Measurements from ENCODE around the gene TSPAN18. TPM values are rescaled to one million over a fixed set of nuclear protein-coding genes. Genes with fewer than 3 reads are reported as not detected.
"Not testable (repeated sequence)": the region's sequence is repeated elsewhere in the genome, so short reads cannot be mapped to it uniquely, and the experiment has no call there.

Gene TSPAN18
- polyA plus RNA-seq, 1 of the 3 experiments (the other 2 are of a cell fraction): 0.72 TPM

DNA sequence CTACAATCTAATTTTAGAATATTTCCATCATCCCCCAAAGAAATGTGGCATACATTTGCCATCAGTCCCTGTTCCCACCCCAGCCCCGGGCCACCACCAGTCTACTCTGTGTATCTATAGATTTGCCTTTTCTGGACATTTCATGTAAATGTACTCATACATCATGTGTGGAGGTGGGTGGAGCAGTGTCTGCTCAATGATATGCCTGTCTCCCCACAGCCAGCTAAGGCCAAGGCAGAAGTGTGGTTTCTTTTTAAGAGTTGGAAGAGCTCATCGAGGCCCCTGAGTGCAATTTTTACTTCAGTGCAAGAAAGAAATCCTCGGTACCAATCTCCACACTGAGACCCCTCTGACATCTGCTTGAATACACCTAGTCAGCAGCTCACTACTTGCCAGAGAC is 143.4 kb downstream of the TSPAN18 start:
- Histone ChIP-seq H3K9me2 (no peaks in the 10 kb centered on the region), H3K4me3 (ENCODE audit: low read depth in 2 of 2, low read length in 1 of 2) (no peak overlapping the region), H3K4me2 (peak overlapping the region; percentile 4; the same call in 1 of the 2 replicates), H3K27me3 (ENCODE audit: insufficient read depth) (no peaks in the 10 kb centered on the region), H3K79me2 (ENCODE audit: insufficient read depth) (no peaks in the 10 kb centered on the region), H4K20me1 (ENCODE audit: insufficient read depth) (no peaks in the 10 kb centered on the region), H3K27ac (ENCODE audit: low read depth in 2 of 2, low read length in 1 of 2) (peak overlapping the region in 1 of 2 experiments; percentile 29; a peak in 1 of 4 replicates), H3K9ac (no peak overlapping the region), H3K36me3 (replicated peaks in 1 of 2; ENCODE audit: control insufficient read depth in 1 of 2, insufficient read depth in 2 of 2, low read length in 1 of 2) (no peaks in the 10 kb centered on the region), H3K4me1 (ENCODE audit: control insufficient read depth in 1 of 2, insufficient read depth in 2 of 2, low read depth in 1 of 2, low read length in 1 of 2) (peaks cover 0 to 67% of the 10 kb centered on the region in 2 experiments; a peak in 2 of 4 replicates), H2AFZ (ENCODE audit: low read depth) (no peak overlapping the region), H3F3A (replicated peaks; ENCODE audit: insufficient read depth) (no peaks in the 10 kb centered on the region), H3K9me3 (no peaks in the 10 kb centered on the region)
- ChIA-PET POLR2A (no interaction called here), CTCF (interaction anchor here (0.8 to 1.9 kb wide), 6 partner anchors 10 to 248 kb away, joined by 3 to 6 read pairs (median 3); no protein-coding TSS in a partner anchor)
- DNase-seq: no peak
- TF ChIP-seq TEAD4 (IDR thresholded peaks at IDR 0.05; ENCODE audit: borderline replicate concordance, insufficient read depth): no peak
- TF ChIP-seq, protein P1, sequence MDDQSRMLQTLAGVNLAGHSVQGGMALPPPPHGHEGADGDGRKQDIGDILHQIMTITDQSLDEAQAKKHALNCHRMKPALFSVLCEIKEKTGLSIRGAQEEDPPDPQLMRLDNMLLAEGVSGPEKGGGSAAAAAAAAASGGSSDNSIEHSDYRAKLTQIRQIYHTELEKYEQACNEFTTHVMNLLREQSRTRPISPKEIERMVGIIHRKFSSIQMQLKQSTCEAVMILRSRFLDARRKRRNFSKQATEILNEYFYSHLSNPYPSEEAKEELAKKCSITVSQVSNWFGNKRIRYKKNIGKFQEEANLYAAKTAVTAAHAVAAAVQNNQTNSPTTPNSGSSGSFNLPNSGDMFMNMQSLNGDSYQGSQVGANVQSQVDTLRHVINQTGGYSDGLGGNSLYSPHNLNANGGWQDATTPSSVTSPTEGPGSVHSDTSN (IDR thresholded peaks at IDR 0.05): no peak
- no peak for TF ChIP-seq RAD21 (IDR thresholded peaks at IDR 0.05; ENCODE audit: low read length)
- no peak for TF ChIP-seq FOXJ3 (CRISPR knock-in tag; IDR thresholded peaks at IDR 0.05)
- no peak for TF ChIP-seq CTCF (IDR thresholded peaks at IDR 0.05)
- TF ChIP-seq MXI1 (IDR thresholded peaks at IDR 0.05; ENCODE audit: low read depth, low read length): no peak
- TF ChIP-seq, protein P2, sequence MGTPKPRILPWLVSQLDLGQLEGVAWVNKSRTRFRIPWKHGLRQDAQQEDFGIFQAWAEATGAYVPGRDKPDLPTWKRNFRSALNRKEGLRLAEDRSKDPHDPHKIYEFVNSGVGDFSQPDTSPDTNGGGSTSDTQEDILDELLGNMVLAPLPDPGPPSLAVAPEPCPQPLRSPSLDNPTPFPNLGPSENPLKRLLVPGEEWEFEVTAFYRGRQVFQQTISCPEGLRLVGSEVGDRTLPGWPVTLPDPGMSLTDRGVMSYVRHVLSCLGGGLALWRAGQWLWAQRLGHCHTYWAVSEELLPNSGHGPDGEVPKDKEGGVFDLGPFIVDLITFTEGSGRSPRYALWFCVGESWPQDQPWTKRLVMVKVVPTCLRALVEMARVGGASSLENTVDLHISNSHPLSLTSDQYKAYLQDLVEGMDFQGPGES (IDR thresholded peaks at IDR 0.05; ENCODE audit: low read depth, low read length): no peak
- no peak for TF ChIP-seq SMC3 (IDR thresholded peaks at IDR 0.05; ENCODE audit: low read depth, low read length)
- 83% methylated on average over 3 of the region's 3 CpGs for WGBS (ENCODE audit: low lambda C conversion rate)

DNA sequence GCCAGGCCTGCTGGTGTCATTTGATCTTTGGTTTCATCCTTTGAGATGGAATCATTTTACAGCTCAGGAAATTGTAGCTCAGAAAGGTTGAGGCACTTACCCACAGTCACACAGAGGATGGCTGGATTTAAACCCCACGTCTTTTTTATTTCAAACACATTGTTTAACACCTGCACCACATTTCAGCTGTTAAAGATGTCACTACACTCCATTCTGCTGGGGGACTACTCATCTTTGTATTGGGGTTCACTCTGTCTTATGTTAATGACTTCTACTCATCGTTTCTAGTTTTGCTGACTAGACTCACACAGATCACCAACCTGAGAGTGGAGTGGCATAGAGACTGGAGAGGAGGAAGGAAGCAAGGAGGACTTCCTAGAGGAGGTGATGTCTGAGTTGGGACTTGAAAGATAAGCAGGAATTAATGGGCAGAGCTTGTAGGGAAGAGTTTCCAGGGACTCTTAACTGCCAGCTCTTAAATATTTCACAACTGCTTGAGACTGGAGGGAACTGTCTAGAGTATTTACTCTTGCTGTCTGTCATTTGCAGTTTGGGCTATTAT is 143.9 kb downstream of the TSPAN18 start:
- Histone ChIP-seq H3K27ac (ENCODE audit: low read depth in 2 of 2, low read length in 1 of 2) (peak overlapping the region in 1 of 2 experiments; percentile 29; a peak in 1 of 4 replicates), H3K9me2 (no peaks in the 10 kb centered on the region), H2AFZ (ENCODE audit: low read depth) (no peak overlapping the region), H3K4me1 (ENCODE audit: control insufficient read depth in 1 of 2, insufficient read depth in 2 of 2, low read depth in 1 of 2, low read length in 1 of 2) (peaks cover 0 to 67% of the 10 kb centered on the region in 2 experiments; a peak in 2 of 4 replicates), H3K4me2 (peak overlapping the region; percentile 4; the same call in 1 of the 2 replicates), H3F3A (replicated peaks; ENCODE audit: insufficient read depth) (no peaks in the 10 kb centered on the region), H3K4me3 (ENCODE audit: low read depth in 2 of 2, low read length in 1 of 2) (no peak overlapping the region), H3K79me2 (ENCODE audit: insufficient read depth) (no peaks in the 10 kb centered on the region), H3K27me3 (ENCODE audit: insufficient read depth) (no peaks in the 10 kb centered on the region), H3K9ac (no peak overlapping the region), H3K9me3 (no peaks in the 10 kb centered on the region), H4K20me1 (ENCODE audit: insufficient read depth) (no peaks in the 10 kb centered on the region), H3K36me3 (replicated peaks in 1 of 2; ENCODE audit: control insufficient read depth in 1 of 2, insufficient read depth in 2 of 2, low read length in 1 of 2) (no peaks in the 10 kb centered on the region)
- TF ChIP-seq REST (IDR thresholded peaks at IDR 0.05; ENCODE audit: low read depth, low read length): no peak
- TF ChIP-seq TEAD4 (IDR thresholded peaks at IDR 0.05; ENCODE audit: borderline replicate concordance, insufficient read depth): no peak
- TF ChIP-seq JUND (IDR thresholded peaks at IDR 0.05): no peak
- TF ChIP-seq TAF1 (IDR thresholded peaks at IDR 0.05; ENCODE audit: borderline replicate concordance, low read depth, low read length): no peak
- WGBS (ENCODE audit: low lambda C conversion rate): 85% methylated on average over 2 of the region's 2 CpGs
- DNase-seq: no peak
- ChIA-PET CTCF (interaction anchor here (0.8 to 1.9 kb wide), 5 partner anchors 10 to 249 kb away, joined by 3 to 6 read pairs (median 3); no protein-coding TSS in a partner anchor), POLR2A (no interaction called here)

- H3K36me3 ChIP-seq (replicated peaks in 1 of 2; ENCODE audit: control insufficient read depth in 1 of 2, insufficient read depth in 2 of 2, low read length in 1 of 2); H3K4me3 ChIP-seq (ENCODE audit: low read depth in 2 of 2, low read length in 1 of 2); H3K27ac ChIP-seq (ENCODE audit: low read depth in 2 of 2, low read length in 1 of 2); H3K4me2 ChIP-seq; POLR2A ChIA-PET; CTCF ChIA-PET; H3K9me2 ChIP-seq; H3K9me3 ChIP-seq; H3K79me2 ChIP-seq (ENCODE audit: insufficient read depth); H3K9ac ChIP-seq; H3F3A ChIP-seq (replicated peaks; ENCODE audit: insufficient read depth); H4K20me1 ChIP-seq (ENCODE audit: insufficient read depth); H2AFZ ChIP-seq (ENCODE audit: low read depth); DNase-seq; H3K27me3 ChIP-seq (ENCODE audit: insufficient read depth): not testable (repeated sequence)
- 82% methylated on average over 3 of the region's 3 CpGs for WGBS (ENCODE audit: low lambda C conversion rate)
- H3K4me1 ChIP-seq (ENCODE audit: control insufficient read depth in 1 of 2, insufficient read depth in 2 of 2, low read depth in 1 of 2, low read length in 1 of 2): peaks cover 0 to 59% of the 10 kb centered on the region in 2 experiments; a peak in 2 of 4 replicates
Observed at GRCh38 chr11:44871682-44872081, 144.9 kb downstream of the TSPAN18 start.
